ENCODE data around the gene FGFR4.

DNA sequence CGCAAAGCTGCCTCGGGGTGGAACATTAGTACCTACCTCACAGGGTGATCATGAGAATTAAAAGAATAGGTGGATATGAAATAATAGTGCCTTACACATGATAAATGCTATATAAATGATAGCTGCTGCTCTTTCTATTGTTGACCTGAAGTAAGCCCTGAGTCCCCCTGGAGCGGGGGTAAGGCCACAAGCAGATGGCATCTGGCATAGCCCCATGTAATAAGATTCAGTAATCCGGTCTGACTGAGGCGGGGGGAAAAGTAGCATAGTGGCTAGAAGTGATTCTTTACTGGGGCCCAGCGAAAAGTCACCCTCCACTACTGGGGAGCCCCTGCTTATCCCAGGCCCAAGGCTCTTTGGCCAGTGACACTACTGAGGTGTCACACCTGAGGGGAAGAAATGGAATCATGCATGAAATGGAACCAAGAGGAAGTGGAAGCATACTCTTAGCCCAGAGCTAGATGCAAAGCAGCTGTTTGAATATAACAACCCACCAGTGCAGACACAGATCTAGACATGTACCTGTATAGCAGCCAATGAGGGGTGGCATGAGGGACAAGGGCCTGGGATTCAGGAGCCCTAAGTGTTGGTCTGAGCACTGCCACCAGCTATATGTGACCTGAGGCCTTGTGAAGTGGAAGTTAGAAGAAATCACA, 16.1 kb upstream of the FGFR4 start:
- TF ChIP-seq, protein P1, sequence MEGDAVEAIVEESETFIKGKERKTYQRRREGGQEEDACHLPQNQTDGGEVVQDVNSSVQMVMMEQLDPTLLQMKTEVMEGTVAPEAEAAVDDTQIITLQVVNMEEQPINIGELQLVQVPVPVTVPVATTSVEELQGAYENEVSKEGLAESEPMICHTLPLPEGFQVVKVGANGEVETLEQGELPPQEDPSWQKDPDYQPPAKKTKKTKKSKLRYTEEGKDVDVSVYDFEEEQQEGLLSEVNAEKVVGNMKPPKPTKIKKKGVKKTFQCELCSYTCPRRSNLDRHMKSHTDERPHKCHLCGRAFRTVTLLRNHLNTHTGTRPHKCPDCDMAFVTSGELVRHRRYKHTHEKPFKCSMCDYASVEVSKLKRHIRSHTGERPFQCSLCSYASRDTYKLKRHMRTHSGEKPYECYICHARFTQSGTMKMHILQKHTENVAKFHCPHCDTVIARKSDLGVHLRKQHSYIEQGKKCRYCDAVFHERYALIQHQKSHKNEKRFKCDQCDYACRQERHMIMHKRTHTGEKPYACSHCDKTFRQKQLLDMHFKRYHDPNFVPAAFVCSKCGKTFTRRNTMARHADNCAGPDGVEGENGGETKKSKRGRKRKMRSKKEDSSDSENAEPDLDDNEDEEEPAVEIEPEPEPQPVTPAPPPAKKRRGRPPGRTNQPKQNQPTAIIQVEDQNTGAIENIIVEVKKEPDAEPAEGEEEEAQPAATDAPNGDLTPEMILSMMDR (IDR thresholded peaks at IDR 0.05) = no peak
- no peak for TF ChIP-seq POLR2A (IDR thresholded peaks at IDR 0.05)

All from suprapubic skin (tissue), 3 donors.